Smooth muscle cell (in vitro differentiated cells): ENCODE results near the gene MITF. TPM values are rescaled to one million over a fixed set of nuclear protein-coding genes. Genes with fewer than 3 reads are reported as not detected.

Source experiments
- DNase-seq: peaks from one replicate; lab custom pipeline; 2025; ENCODE audit not compliant: unreplicated experiment; lab: John Stamatoyannopoulos, UW
- H2AFZ ChIP-seq: fragments of 200-600 bp; sonication (generic); 2 replicates; pipeline ENCODE4 v1.6.0; 2016; ENCODE audit warnings: antibody characterized with exemption, low read depth, mild to moderate bottlenecking
- H3F3A ChIP-seq: fragments of 200-600 bp; sonication (generic); 2 replicates; pipeline ENCODE4 v1.6.0; 2017; ENCODE audit warnings: antibody characterized with exemption, low read depth
- H3K27ac ChIP-seq: fragments of 200-600 bp; sonication (generic); 2 replicates; pipeline ENCODE4 v1.5.1; 2016; ENCODE audit warnings: low read depth, mild to moderate bottlenecking
- H3K27me3 ChIP-seq: fragments of 200-600 bp; sonication (generic); 2 replicates; pipeline ENCODE4 v1.6.1; 2016; ENCODE audit warnings: low read depth, mild to moderate bottlenecking
- H3K36me3 ChIP-seq: fragments of 200-600 bp; sonication (generic); 2 replicates; pipeline ENCODE4 v1.5.1; 2016; ENCODE audit warnings: low read depth
- H3K4me1 ChIP-seq: fragments of 200-600 bp; sonication (generic); 2 replicates; pipeline ENCODE4 v1.5.1; 2016; ENCODE audit warnings: low read depth
- H3K4me2 ChIP-seq: fragments of 200-600 bp; sonication (generic); 2 replicates; pipeline ENCODE4 v1.6.0; 2016; ENCODE audit warnings: mild to moderate bottlenecking
- H3K4me3 ChIP-seq: fragments of 200-600 bp; sonication (generic); 2 replicates; pipeline ENCODE4 v1.5.1; 2016; ENCODE audit warnings: mild to moderate bottlenecking
- H3K79me2 ChIP-seq: fragments of 200-600 bp; sonication (generic); 2 replicates; pipeline ENCODE4 v1.6.0; 2016; ENCODE audit warnings: low read depth, mild to moderate bottlenecking
- H3K9ac ChIP-seq: fragments of 200-600 bp; sonication (generic); 2 replicates; pipeline ENCODE4 v1.6.0; 2016; ENCODE audit warnings: low read depth
- H3K9me3 ChIP-seq: fragments of 200-600 bp; sonication (generic); replicated peaks from 2 replicates; pipeline ENCODE4 v1.5.1; 2016; ENCODE audit warnings: low read depth
- H4K20me1 ChIP-seq: fragments of 200-600 bp; sonication (generic); 2 replicates; pipeline ENCODE4 v1.6.0; 2016; ENCODE audit warnings: low read depth
- WGBS: methylation state at CpG from one replicate; pipeline ENCODE4 v1.1.7; 2016; ENCODE audit warnings: low lambda C conversion rate; 5-methylcytosine and 5-hydroxymethylcytosine counted together
- polyA plus RNA-seq: library from polyadenylated mRNA; unstranded; fragments of >200 nt; fragmentation: Nextera tagmentation; extraction: Ambion mirVana; gene quantifications from 2 replicates; pipeline ENCODE4 v1.2.1, GENCODE V29; 2016
- total RNA-seq: library from RNA; depleted of rRNA; stranded (reverse); fragments of >200 nt; gene quantifications from 2 replicates; pipeline ENCODE4 v1.2.3, GENCODE V29; 2014
- TF ChIP-seq, protein P1 (sequence below): fragments of 200-600 bp; sonication (generic); IDR thresholded peaks from 2 replicates; pipeline ENCODE4 v1.5.1; 2017; ENCODE audit warnings: borderline replicate concordance, mild to moderate bottlenecking, antibody characterized with exemption; ENCODE audit not compliant: insufficient read depth, poor library complexity, severe bottlenecking

The MITF gene
- total and polyA plus RNA-seq, 2 experiments from 2014 or later = 2.3 to 3.1 TPM

DNA sequence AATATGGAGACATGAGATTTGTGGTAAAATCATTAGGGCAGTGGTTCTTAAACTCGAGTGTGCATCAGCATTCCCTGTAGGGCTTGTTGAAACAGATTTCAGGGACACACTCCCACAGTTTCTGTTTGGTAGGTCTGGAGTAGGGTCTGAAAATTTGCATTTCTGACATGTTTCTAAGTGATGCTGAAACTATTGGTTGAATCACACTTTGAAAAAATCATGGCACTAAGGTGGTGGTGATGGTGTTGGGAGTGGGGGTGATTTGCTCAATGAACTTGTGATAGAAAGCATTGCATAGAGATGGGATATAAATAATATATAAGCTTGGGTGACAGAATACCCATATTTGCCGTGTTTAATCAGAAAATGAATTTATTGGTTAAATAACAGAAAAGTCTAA lies 11.3 kb downstream of the MITF start:
- no peak overlapping the region for H3K9ac ChIP-seq
- no peaks in the 10 kb centered on the region for H4K20me1 ChIP-seq
- H3F3A ChIP-seq = no peaks in the 10 kb centered on the region
- no peak overlapping the region for H3K4me3 ChIP-seq
- no peaks in the 10 kb centered on the region for H3K79me2 ChIP-seq
- no peaks in the 10 kb centered on the region for H3K9me3 ChIP-seq
- H2AFZ ChIP-seq = no peak overlapping the region
- no peak for DNase-seq
- no peak overlapping the region for H3K27ac ChIP-seq
- no peaks in the 10 kb centered on the region for H3K36me3 ChIP-seq
- WGBS = 87% methylated on average over 2 of the region's 2 CpGs
- H3K4me2 ChIP-seq = no peak overlapping the region
- H3K4me1 ChIP-seq = no peaks in the 10 kb centered on the region
- TF ChIP-seq, protein P1, sequence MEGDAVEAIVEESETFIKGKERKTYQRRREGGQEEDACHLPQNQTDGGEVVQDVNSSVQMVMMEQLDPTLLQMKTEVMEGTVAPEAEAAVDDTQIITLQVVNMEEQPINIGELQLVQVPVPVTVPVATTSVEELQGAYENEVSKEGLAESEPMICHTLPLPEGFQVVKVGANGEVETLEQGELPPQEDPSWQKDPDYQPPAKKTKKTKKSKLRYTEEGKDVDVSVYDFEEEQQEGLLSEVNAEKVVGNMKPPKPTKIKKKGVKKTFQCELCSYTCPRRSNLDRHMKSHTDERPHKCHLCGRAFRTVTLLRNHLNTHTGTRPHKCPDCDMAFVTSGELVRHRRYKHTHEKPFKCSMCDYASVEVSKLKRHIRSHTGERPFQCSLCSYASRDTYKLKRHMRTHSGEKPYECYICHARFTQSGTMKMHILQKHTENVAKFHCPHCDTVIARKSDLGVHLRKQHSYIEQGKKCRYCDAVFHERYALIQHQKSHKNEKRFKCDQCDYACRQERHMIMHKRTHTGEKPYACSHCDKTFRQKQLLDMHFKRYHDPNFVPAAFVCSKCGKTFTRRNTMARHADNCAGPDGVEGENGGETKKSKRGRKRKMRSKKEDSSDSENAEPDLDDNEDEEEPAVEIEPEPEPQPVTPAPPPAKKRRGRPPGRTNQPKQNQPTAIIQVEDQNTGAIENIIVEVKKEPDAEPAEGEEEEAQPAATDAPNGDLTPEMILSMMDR = no peak
- no peaks in the 10 kb centered on the region for H3K27me3 ChIP-seq

DNA sequence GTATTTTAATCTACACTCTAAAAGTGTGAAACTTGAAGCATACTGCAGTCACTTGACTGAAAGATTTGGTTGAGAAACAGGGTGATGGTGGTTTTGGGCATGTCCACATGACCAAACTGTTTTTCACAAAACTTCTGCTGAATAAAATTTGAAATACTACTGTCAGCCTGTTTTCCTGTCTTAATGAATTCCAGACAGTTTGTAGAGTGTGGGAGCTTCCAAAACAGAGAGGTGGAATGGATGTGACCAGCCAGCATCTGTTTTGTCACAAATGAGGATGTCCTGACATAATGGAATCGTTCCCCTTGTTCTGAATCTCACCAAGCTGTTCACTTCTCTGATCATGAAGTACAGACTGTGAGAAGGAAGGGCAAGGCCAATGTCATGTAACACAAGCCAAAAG lies 11.8 kb downstream of the MITF start:
- Histone ChIP-seq H3K4me3 (no peak overlapping the region), H3K36me3 (no peaks in the 10 kb centered on the region), H2AFZ (no peak overlapping the region), H3K27me3 (no peaks in the 10 kb centered on the region), H3K79me2 (no peaks in the 10 kb centered on the region), H3K4me2 (no peak overlapping the region), H3K9me3 (no peaks in the 10 kb centered on the region), H3F3A (no peaks in the 10 kb centered on the region), H3K9ac (no peak overlapping the region), H4K20me1 (no peaks in the 10 kb centered on the region), H3K27ac (no peak overlapping the region), H3K4me1 (no peaks in the 10 kb centered on the region)
- 95% methylated on average over 1 of the region's 1 CpG for WGBS
- TF ChIP-seq, protein P1 = no peak
- no peak for DNase-seq

DNA sequence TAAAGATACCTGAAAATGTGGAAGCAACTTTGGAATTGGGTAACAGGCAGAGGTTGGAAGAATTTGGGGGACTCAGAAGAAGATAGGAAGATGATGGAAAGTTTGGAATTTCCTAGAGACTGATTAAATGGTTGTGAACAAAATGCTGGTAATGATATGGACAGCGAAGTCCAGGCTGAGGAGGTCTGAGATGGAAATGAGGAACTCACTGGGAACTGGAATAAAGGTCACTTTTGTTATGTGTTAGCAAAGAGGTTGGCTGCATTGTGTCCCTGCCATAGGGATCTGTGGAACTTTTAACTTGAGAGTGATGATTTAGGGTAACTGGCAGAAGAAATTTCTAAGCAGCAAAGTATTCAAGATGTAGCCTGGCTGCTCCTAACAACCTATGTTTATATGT lies 13.0 kb downstream of the MITF start:
- Histone ChIP-seq H2AFZ (no peak overlapping the region), H3K4me3 (no peak overlapping the region), H3K4me2 (no peak overlapping the region), H4K20me1 (no peaks in the 10 kb centered on the region), H3K36me3 (no peaks in the 10 kb centered on the region), H3K27ac (no peak overlapping the region), H3F3A (no peaks in the 10 kb centered on the region), H3K4me1 (no peaks in the 10 kb centered on the region), H3K27me3 (no peaks in the 10 kb centered on the region), H3K9me3 (no peaks in the 10 kb centered on the region), H3K79me2 (no peaks in the 10 kb centered on the region), H3K9ac (no peak overlapping the region)
- WGBS = 90% methylated on average over 1 of the region's 1 CpG
- TF ChIP-seq, protein P1 = no peak
- DNase-seq = no peak

DNA sequence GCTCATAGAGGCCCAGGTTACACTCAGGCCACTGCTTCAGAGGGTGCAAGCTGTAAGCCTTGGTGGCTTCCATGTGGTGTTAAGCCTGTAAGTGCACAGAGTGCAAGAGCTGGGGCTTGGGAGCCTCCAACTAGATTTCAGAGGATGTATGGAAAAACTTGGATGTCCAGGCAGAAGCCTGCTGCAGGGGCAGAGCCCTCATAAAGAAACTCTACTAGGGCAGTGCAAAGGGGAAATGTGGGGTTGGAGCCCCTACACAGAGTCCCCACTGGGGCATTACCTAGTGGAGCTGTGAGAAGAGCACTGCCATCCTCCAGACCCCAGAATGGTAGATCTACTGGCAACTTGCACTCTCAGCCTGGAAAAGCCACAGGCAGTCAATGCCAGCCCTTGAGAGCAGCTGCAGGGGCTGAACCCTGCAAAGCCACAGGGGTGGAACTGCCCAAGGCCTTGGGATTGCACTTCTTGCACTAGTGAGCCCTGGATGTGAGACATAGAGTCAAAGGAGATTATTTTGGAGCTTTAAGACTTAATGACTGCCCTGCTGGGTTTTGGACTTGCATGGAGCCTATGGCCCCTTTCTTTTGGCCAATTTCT lies 14.0 kb downstream of the MITF start:
- DNase-seq = no peak
- TF ChIP-seq, protein P1 = no peak
- Histone ChIP-seq H4K20me1 (no peaks in the 10 kb centered on the region), H3K4me3 (no peak overlapping the region), H2AFZ (no peak overlapping the region), H3K27me3 (no peaks in the 10 kb centered on the region), H3K36me3 (no peaks in the 10 kb centered on the region), H3K4me2 (no peak overlapping the region), H3K79me2 (no peaks in the 10 kb centered on the region), H3K4me1 (no peaks in the 10 kb centered on the region), H3F3A (no peaks in the 10 kb centered on the region), H3K9ac (no peak overlapping the region), H3K9me3 (no peaks in the 10 kb centered on the region), H3K27ac (no peak overlapping the region)
